AG08396 (cell line): Measurements from ENCODE around the gene LINS1.

Experiments
- DNase-seq: peaks from one replicate; pipeline ENCODE4 v3.0.0; 2012; ENCODE audit warnings: low spot score, mixed read lengths

The LINS1 gene

GRCh38 chr15:100559330-100559729 is 42.7 kb downstream of the LINS1 start:
- DNase-seq: peak; percentile 81

- no peak for DNase-seq
Measured at GRCh38 chr15:100558771-100559254, 43.2 kb downstream of the LINS1 start.

DNA sequence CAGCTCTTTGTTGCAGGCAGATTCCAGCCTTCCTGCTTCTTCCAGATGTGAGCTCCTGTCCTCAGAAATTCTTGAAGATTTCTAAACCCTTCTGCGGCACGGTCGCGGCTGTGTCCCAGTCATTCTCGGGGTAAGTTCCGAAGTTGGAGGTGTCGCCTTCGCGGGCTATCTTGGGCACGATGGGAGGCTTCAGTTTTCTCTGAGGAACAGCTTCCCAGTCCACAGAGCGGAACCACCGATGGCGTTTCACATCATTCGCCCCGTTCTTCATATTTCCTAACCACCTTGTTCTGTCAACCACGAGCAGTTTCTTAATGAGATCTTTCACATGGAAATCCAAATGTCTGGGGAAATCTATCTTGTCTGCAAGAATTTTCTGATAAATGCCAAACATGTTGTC is 48.5 kb downstream of the LINS1 start:
- DNase-seq: no peak

DNA sequence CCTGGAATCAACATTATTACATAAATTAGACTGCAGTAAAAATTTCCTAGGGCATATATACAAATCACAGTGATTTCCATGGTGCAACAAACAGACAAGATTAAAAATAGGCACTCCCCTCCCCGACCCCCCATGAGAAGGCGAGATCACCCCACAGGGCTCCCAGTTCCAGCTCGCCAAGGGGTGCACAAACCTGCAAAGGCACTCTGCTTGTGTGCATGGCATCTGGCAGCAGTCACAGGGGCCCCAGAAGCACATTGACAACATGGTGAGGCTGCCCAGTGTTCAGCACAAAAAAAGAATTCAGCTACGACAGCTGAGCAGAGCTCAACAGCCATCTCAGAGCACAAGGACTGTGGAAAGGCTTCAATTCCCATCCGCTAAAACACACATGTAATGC is 54.0 kb downstream of the LINS1 start:
- no peak for DNase-seq

DNA sequence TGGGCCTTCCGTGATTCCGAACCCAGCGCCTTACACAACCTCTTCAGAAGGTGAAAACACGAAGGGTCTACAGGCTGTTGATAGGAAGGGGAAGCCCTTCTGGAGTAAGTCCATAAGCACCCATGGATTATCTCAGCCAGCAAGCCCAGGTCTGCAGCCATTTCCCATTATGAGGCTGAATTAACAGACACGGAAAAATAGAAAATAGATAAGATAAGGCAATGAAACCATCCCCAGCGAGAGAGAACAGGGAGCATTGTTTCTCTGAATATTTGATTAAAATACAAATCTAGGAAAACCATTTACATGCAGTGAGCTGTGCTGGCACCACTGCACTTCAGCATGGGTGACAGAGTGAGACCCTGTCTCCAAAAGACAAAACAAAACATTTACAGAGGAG is 57.0 kb downstream of the LINS1 start:
- DNase-seq: no peak

DNA sequence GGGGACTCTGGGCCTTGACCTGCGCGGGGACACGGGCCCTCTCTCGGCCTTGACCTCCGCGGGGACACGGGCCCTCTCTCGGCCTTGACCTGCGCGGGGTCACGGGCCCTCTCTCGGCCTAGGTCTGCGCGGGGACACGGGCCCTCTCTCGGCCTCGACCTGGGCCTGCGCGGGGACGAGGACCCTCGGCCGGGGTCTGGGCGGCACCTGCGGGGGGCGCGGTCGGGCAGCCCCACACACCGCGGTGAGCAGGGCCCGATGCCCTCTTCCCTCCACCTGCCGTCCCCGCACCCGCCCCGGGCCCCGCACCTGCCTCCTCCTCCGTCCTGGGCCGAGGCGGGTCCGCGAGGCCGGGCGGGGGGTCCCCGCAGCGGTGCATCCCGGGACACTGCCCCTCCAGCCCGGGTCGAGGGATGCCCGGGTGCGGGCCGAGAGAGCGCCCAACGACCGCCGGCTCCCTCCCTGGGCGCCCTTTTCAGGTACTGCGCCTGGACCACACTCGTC is 57.6 kb downstream of the LINS1 start:
- no peak for DNase-seq

DNA sequence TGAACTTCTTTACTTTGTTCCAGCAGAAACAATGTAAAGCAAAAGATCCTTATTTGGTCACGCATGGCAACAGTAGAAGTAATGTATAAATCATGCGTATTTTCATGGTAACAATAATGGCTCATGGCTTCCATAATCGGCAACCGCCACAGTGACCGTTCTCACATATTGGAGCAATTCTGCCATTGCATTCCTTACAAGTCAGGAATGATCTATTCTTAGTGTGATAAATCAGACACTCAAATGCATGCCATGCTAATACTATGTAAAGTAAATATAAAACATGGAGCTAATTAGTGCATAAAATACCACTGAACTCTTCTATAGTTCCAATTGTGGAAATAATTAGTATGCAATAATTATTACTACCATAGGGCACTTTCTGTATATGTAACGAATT is 59.7 kb downstream of the LINS1 start:
- DNase-seq: no peak

DNA sequence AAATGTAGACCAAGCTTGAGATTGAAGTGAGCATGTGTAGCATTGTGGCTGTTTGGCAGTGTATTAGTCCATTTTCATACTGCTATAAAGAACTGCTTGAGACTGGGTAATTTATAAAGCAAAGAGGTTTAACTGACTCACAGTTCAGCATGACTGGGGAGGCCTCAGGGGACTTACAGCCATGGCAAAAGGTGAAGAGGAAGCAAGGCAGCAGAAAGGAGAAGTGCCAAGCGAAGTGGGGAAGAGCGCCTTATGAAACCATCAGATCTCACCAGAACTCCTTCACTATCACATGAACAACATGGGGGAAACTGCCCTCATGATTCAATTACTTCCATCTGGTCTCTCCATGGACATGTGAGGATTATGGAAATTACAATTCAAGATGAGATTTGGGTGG is 64.7 kb downstream of the LINS1 start:
- no peak for DNase-seq

GRCh38 chr15:100536733-100537132 is 65.3 kb downstream of the LINS1 start:
- no peak for DNase-seq

DNA sequence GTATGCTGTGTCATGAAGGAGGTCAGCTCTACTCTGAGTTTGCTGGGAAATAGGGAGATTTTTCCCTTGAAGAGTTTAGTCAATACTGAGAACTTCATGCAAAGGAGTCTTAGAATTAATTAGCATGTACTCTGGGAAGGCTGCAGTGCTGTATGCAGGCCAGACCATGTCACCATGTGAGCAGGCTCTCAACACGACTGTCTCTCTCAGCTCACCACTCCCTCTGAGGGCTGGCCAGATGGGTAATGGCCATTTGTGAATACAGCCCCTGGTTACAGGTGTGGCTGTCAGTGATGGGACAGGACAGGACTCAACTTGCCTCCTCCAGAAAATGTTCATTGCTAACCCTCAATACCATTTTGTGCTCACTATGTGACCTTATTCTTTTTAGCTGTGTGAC is 68.1 kb downstream of the LINS1 start:
- no peak for DNase-seq

DNA sequence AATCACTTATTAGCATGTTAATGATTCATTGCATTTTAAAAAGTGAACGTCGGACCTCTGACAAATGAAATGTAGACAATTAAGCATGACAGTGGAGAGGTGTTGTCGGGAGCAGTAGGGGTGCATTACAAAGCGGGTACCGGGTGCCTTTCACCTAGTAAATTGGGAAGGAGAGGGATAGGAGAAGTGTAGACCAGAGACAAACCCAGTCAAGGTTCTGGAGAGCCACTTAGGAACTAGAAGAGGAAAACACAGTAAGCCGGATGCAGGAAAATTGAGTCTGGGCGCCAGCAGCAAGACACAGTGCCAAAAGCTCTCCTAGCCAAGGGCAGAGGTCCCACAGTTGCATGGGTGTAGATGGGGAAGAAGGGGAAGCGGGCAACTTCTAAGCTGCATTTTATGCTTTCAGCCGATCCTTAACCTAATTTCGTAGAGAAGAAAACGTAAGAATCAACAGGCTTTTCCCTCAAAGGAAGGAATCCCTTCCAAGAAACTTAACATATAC is 70.1 kb downstream of the LINS1 start:
- DNase-seq: no peak

GRCh38 chr15:100531204-100531603 is 70.8 kb downstream of the LINS1 start:
- no peak for DNase-seq

- DNase-seq: no peak
Measured at GRCh38 chr15:100529556-100529955, 72.4 kb downstream of the LINS1 start.

DNA sequence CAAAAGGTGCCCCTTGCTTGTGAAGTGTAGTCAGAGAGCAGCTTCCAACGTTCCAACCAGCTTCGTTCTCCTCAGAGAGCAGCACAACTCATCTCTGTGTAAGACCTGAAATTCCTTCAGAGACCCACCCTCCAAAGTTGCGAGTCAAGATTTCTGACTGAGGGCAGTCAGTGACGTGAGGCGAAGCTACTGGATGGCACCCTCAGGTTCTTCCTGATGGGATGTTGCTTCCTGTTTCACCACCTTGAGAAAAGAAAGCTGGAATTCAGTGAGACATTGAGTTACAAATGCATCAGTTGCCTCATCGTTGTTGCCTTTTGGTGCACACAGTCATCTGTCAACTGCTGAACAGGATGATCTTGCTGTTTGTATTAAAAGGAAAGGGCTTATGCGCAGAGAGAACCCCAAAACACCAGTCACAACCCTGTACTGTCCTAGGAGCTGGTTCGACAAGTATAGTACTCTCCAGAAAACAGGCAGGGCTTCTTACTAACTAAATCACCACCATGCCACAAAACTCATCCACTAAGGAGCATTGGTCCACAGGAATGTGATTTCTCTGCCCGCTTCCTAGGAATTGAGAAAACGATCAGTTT is 73.1 kb downstream of the LINS1 start, which contains the start of gene CERS3:
Gene CERS3 (minus strand): TSS at position 118 of the 596 bp plus-strand sequence. CDS start 27,101 bp downstream, outside the sequence.
- no peak for DNase-seq

- no peak for DNase-seq
Measured at GRCh38 chr15:100526027-100526481, 75.9 kb downstream of the LINS1 start.

- no peak for DNase-seq
Measured at GRCh38 chr15:100525436-100525835, 76.5 kb downstream of the LINS1 start.

DNA sequence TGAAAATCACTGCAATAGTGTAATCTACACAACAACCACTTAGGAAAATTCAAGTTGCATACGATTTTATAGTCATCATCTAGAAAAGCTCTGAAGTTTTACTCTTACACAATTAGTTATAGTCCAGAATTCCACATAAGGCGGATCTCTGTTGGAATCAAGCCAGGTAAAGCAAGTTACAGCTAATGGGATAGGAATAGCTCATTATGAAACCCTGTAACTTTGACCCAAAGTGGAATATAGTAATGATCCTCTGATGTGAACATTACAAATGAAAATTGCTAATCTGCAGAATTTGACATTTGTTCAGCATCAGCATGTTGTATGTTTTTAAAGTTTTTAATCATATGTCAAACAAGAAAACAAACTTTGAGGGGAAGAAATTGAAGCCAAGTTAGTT is 77.7 kb downstream of the LINS1 start:
- no peak for DNase-seq

GRCh38 chr15:100521907-100522306 is 80.1 kb downstream of the LINS1 start:
- DNase-seq: no peak

- no peak for DNase-seq
Measured at GRCh38 chr15:100520132-100520921, 81.7 kb downstream of the LINS1 start.

GRCh38 chr15:100517846-100518245 is 84.1 kb downstream of the LINS1 start:
- DNase-seq: no peak
